Astrocyte of the cerebellum (primary cell): ENCODE results near the gene ACMSD.

Experiments used
- DNase-seq: peaks from one replicate; pipeline ENCODE4 v3.0.0-alpha.2; 2011; ENCODE audit warnings: low read depth
- H3K4me3 ChIP-seq: 2 replicates; pipeline ENCODE4 v1.5.1; 2011; ENCODE audit warnings: mild to moderate bottlenecking, low read depth, low read length, moderate library complexity
- CTCF ChIP-seq: IDR thresholded peaks from 2 replicates; pipeline ENCODE4 v1.5.1; 2012; ENCODE audit warnings: low read length, low read depth, moderate library complexity, mild to moderate bottlenecking; ENCODE audit errors: missing control alignments
- in situ Hi-C: cut with HindIII; loops from 2 replicates; pipeline ENCODE4 v1.10.0; 2017; ENCODE audit warnings: low sequenced_read_pairs

The ACMSD gene

GRCh38 chr2:134949981-134950708 is 111.7 kb downstream of the ACMSD start:
- no peak for DNase-seq
- in situ Hi-C loops = no loop called here
- no peak overlapping the region for H3K4me3 ChIP-seq
- no peak for TF ChIP-seq CTCF

DNA sequence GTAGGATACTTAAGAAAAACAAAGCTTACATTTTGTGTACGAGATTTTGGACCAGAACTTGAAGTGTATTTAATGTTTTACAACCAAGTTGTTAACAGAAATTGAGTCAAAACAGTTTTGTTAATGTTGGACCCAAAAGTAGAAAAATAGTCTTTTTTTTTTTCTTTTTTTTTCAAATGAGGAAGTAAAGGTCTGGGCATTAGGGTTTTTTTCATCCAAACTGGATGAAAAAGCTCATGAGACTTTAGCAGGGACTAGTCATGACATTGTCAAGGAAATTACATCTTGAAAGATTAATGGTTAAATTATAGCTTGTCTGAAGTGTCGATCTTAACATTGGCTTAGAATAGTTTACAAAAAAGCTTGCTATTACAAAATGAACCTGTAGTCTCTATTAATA is 112.5 kb downstream of the ACMSD start:
- TF ChIP-seq CTCF = no peak
- no peak overlapping the region for H3K4me3 ChIP-seq
- DNase-seq = no peak
- in situ Hi-C loops = no loop called here
